ENCODE results near the gene CLDN6.
A peak's percentile ranks its signal among the peaks of the same experiment; 100 is the strongest.

Gene CLDN6

GRCh38 chr16:3060339-3061127 lies 42.5 kb upstream of the CLDN6 start:
- Histone ChIP-seq H3K4me3 (ENCODE audit: insufficient read length, low read depth) (no peak overlapping the region), H3K36me3 (ENCODE audit: insufficient read depth, insufficient read length, low read length) (peaks cover 9% of the 10 kb centered on the region), H3K9ac (ENCODE audit: insufficient read length, low read depth) (no peak overlapping the region), H3K27me3 (ENCODE audit: insufficient read depth, insufficient read length) (peaks cover 10% of the 10 kb centered on the region), H3K9me3 (ENCODE audit: insufficient read depth, low read length) (no peaks in the 10 kb centered on the region), H3K4me1 (ENCODE audit: insufficient read depth, insufficient read length) (peaks cover 18% of the 10 kb centered on the region)
- TF ChIP-seq ZNF274 (IDR thresholded peaks at IDR 0.05; ENCODE audit: low read depth, low read length) (no peak), SUZ12 (IDR thresholded peaks at IDR 0.05; ENCODE audit: extremely low read depth, insufficient read depth, insufficient read length) (no peak), YY1 (IDR thresholded peaks at IDR 0.05; ENCODE audit: insufficient read depth, insufficient read length) (no peak)
- no peak for DNase-seq (ENCODE audit: low read depth, low spot score)

DNA sequence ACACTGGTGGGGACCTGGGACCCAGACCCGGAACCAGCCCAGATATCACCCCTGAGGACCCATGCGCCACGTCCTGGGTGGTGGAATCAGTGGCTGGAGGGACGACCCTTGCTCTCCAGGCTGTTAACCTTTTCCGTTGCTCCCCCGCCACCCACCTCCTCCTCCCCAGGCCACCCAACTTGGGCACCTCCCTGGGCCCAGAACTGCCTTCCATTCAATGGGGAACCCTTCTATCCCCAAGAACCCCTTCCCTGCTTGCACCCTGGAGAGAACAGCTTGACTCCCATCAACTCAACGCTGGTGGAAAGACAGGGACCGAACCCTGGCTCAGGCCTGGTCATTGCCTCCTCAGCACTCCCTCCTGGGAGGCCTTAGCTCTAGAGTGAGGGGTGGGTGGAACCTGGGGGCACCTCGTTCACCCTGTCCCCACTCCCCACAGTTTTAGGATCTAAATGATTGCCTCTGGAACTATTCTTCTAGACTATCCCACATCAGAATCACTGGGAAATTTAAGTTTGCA lies 41.8 kb upstream of the CLDN6 start:
- H3K27me3 ChIP-seq (ENCODE audit: insufficient read depth, insufficient read length), result peaks cover 10% of the 10 kb centered on the region
- H3K4me3 ChIP-seq (ENCODE audit: insufficient read length, low read depth), result peak overlapping the region; percentile 78
- peak overlapping the region; percentile 78 for H3K9ac ChIP-seq (ENCODE audit: insufficient read length, low read depth)
- H3K9me3 ChIP-seq (ENCODE audit: insufficient read depth, low read length), result no peaks in the 10 kb centered on the region
- TF ChIP-seq SUZ12 (IDR thresholded peaks at IDR 0.05; ENCODE audit: extremely low read depth, insufficient read depth, insufficient read length) (no peak), YY1 (IDR thresholded peaks at IDR 0.05; ENCODE audit: insufficient read depth, insufficient read length) (no peak), ZNF274 (IDR thresholded peaks at IDR 0.05; ENCODE audit: low read depth, low read length) (no peak)
- H3K36me3 ChIP-seq (ENCODE audit: insufficient read depth, insufficient read length, low read length), result peaks cover 17% of the 10 kb centered on the region
- DNase-seq (ENCODE audit: low read depth, low spot score), result no peak
- peaks cover 17% of the 10 kb centered on the region for H3K4me1 ChIP-seq (ENCODE audit: insufficient read depth, insufficient read length)

GRCh38 chr16:3059041-3059722 lies 41.2 kb upstream of the CLDN6 start:
- H3K36me3 ChIP-seq (ENCODE audit: insufficient read depth, insufficient read length, low read length), result peaks cover 23% of the 10 kb centered on the region
- peak; percentile 85 for DNase-seq (ENCODE audit: low read depth, low spot score)
- TF ChIP-seq ZNF274 (IDR thresholded peaks at IDR 0.05; ENCODE audit: low read depth, low read length) (no peak), SUZ12 (IDR thresholded peaks at IDR 0.05; ENCODE audit: extremely low read depth, insufficient read depth, insufficient read length) (no peak), YY1 (IDR thresholded peaks at IDR 0.05; ENCODE audit: insufficient read depth, insufficient read length) (no peak)
- H3K4me1 ChIP-seq (ENCODE audit: insufficient read depth, insufficient read length), result peaks cover 15% of the 10 kb centered on the region
- peak overlapping the region; percentile 85 for H3K9ac ChIP-seq (ENCODE audit: insufficient read length, low read depth)
- H3K9me3 ChIP-seq (ENCODE audit: insufficient read depth, low read length), result no peaks in the 10 kb centered on the region
- peaks cover 10% of the 10 kb centered on the region for H3K27me3 ChIP-seq (ENCODE audit: insufficient read depth, insufficient read length)
- peak overlapping the region; percentile 78 for H3K4me3 ChIP-seq (ENCODE audit: insufficient read length, low read depth)

GRCh38 chr16:3058139-3059030 lies 40.4 kb upstream of the CLDN6 start:
- H3K9ac ChIP-seq (ENCODE audit: insufficient read length, low read depth), result peak overlapping the region; percentile 85
- peak; percentile 57 for DNase-seq (ENCODE audit: low read depth, low spot score)
- H3K9me3 ChIP-seq (ENCODE audit: insufficient read depth, low read length), result no peaks in the 10 kb centered on the region
- TF ChIP-seq YY1 (IDR thresholded peaks at IDR 0.05; ENCODE audit: insufficient read depth, insufficient read length) (no peak), ZNF274 (IDR thresholded peaks at IDR 0.05; ENCODE audit: low read depth, low read length) (no peak), SUZ12 (IDR thresholded peaks at IDR 0.05; ENCODE audit: extremely low read depth, insufficient read depth, insufficient read length) (no peak)
- H3K36me3 ChIP-seq (ENCODE audit: insufficient read depth, insufficient read length, low read length), result peaks cover 29% of the 10 kb centered on the region
- H3K27me3 ChIP-seq (ENCODE audit: insufficient read depth, insufficient read length), result peaks cover 10% of the 10 kb centered on the region
- H3K4me1 ChIP-seq (ENCODE audit: insufficient read depth, insufficient read length), result peaks cover 16% of the 10 kb centered on the region
- H3K4me3 ChIP-seq (ENCODE audit: insufficient read length, low read depth), result peak overlapping the region; percentile 78

- no peak for DNase-seq (ENCODE audit: low read depth, low spot score)
- no peaks in the 10 kb centered on the region for H3K9me3 ChIP-seq (ENCODE audit: insufficient read depth, low read length)
- no peak overlapping the region for H3K9ac ChIP-seq (ENCODE audit: insufficient read length, low read depth)
- no peak for TF ChIP-seq ZNF274 (IDR thresholded peaks at IDR 0.05; ENCODE audit: low read depth, low read length)
- no peak for TF ChIP-seq SUZ12 (IDR thresholded peaks at IDR 0.05; ENCODE audit: extremely low read depth, insufficient read depth, insufficient read length)
- no peak for TF ChIP-seq YY1 (IDR thresholded peaks at IDR 0.05; ENCODE audit: insufficient read depth, insufficient read length)
- H3K36me3 ChIP-seq (ENCODE audit: insufficient read depth, insufficient read length, low read length), result peaks cover 29% of the 10 kb centered on the region
- H3K4me1 ChIP-seq (ENCODE audit: insufficient read depth, insufficient read length), result peaks cover 18% of the 10 kb centered on the region
- no peak overlapping the region for H3K4me3 ChIP-seq (ENCODE audit: insufficient read length, low read depth)
- peaks cover 10% of the 10 kb centered on the region for H3K27me3 ChIP-seq (ENCODE audit: insufficient read depth, insufficient read length)
Observed at GRCh38 chr16:3057181-3058138, 39.5 kb upstream of the CLDN6 start.

Measured in NT2/D1 (cell line).